ENCODE data around the gene SLC41A2.

GRCh38 chr12:104944252-104944651 lies 13.8 kb downstream of the SLC41A2 start:
- TF ChIP-seq EP300 (IDR thresholded peaks at IDR 0.05) = no peak
- TF ChIP-seq CTCF (IDR thresholded peaks at IDR 0.05) = no peak
- TF ChIP-seq RAD21 (conservative IDR thresholded peaks at IDR 0.05 in 1 of 2, IDR thresholded peaks at IDR 0.05 in 1 of 2) = no peak
- no peak for TF ChIP-seq FOSL2 (IDR thresholded peaks at IDR 0.05)
- TF ChIP-seq FOSL2 (CRISPR knock-in tag; IDR thresholded peaks at IDR 0.05) = no peak
- no peak for TF ChIP-seq RFX5 (IDR thresholded peaks at IDR 0.05)
- TF ChIP-seq POLR2A (IDR thresholded peaks at IDR 0.05; ENCODE audit: low read length) = no peak
- TF ChIP-seq PHF8 (IDR thresholded peaks at IDR 0.05; ENCODE audit: borderline replicate concordance, low read depth) = no peak
- TF ChIP-seq ATOH8 (CRISPR knock-in tag; IDR thresholded peaks at IDR 0.05; ENCODE audit: low read depth) = no peak
- no peak for TF ChIP-seq KDM5A (IDR thresholded peaks at IDR 0.05)
- no peak for TF ChIP-seq USF2 (IDR thresholded peaks at IDR 0.05)
- TF ChIP-seq CHD4 (IDR thresholded peaks at IDR 0.05; ENCODE audit: borderline replicate concordance) = no peak
